ENCODE results near the gene M1AP.

Gene M1AP

DNA sequence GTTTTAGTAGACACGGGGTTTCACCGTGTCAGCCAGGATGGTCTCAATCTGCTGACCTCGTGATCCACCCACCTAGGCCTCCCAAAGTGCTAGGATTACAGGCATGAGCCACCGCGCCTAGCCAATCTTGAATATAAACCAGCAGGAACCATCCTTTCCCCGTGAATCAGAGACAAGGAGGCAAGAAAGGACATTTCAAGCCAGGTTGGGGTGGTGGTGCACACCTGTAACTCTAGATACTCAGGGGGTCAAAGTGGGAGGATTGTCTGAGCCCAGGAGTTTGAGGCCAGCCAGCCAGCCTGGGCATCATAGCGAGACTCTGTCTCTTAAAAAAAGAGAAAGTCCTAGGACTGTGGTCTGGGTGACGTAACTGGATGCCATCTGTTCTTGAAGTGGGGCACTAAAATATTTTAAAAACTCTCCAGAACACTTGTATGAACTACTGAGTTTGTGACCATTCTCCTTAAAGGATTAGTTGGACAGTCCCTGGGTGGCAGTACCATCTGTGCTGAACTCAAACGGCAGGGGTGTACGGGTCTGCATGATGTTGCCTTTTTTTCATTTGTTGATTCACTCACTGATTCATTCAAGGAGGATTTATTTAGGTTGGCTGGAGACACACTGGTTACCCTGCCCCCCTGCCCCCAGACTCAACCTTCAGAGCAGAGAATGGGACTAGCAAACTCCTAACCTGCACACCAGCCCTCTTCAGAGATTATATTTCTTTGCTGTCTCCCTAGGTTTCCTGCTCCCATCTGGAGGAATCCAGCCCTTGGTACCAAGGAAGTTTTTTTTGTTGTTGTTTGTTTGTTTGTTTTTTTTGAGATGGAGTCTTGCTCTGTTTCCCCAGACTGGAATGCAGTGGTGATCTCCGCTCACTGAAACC lies 136.8 kb downstream of the M1AP start:
- peak; percentile 57 for DNase-seq (ENCODE audit: low read depth)
- no peak overlapping the region for H3K4me3 ChIP-seq (ENCODE audit: low read length)
- TF ChIP-seq, protein P1, sequence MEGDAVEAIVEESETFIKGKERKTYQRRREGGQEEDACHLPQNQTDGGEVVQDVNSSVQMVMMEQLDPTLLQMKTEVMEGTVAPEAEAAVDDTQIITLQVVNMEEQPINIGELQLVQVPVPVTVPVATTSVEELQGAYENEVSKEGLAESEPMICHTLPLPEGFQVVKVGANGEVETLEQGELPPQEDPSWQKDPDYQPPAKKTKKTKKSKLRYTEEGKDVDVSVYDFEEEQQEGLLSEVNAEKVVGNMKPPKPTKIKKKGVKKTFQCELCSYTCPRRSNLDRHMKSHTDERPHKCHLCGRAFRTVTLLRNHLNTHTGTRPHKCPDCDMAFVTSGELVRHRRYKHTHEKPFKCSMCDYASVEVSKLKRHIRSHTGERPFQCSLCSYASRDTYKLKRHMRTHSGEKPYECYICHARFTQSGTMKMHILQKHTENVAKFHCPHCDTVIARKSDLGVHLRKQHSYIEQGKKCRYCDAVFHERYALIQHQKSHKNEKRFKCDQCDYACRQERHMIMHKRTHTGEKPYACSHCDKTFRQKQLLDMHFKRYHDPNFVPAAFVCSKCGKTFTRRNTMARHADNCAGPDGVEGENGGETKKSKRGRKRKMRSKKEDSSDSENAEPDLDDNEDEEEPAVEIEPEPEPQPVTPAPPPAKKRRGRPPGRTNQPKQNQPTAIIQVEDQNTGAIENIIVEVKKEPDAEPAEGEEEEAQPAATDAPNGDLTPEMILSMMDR (conservative IDR thresholded peaks at IDR 0.05; ENCODE audit: low read length), result no peak

DNA sequence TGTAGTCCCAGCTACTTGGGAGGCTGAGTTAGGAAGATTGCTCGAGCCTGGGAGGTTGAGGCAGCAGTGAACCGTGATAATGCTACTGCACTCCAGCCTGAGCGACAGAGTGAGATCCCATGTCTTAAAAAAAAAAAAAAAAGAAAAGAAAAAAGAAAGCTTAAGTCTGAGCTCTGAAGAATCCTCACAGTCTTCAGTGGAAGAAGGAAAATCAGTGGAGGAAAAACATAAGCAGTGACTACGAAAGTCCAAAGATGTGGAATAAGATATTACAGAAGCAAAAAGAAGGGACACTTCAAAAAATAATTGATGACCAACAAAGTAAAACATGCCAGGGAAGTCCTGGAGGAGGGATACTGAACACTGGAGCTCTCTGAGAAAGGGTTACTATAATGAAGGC lies 137.9 kb downstream of the M1AP start:
- H3K4me3 ChIP-seq (ENCODE audit: low read length), result no peak overlapping the region
- TF ChIP-seq, protein P1 (conservative IDR thresholded peaks at IDR 0.05; ENCODE audit: low read length), result no peak
- DNase-seq (ENCODE audit: low read depth), result no peak

DNA sequence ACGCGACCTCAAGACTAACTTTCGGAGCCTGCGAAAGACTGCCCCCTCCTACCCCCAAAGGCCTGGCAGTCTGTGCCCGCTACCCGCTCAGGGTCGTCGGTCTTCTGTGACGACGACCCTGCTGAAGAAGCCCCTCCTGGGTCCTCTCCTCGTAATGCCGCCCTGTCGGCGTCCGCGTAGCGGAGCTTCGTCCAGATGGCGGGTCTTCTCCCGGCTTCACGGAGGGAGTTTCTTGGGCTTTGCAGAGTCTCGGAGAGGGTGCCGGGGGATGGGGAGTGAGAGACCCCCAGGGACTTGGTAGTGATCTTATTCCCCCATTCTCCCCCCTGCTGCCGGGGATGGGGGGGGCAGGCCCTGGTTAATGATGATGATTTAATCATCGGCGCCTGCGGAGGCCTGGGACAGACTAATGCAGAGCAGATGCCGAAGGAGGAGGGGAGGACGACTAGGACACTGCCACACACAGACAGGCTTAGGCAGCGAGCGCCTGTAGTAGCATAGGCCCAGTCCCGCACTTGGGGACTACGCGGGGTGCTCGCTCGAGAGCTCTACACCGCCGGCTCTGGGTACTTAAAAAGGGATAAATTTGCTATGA lies 140.1 kb downstream of the M1AP start:
- DNase-seq (ENCODE audit: low read depth), result peak; percentile 82
- H3K4me3 ChIP-seq (ENCODE audit: low read length), result peak overlapping the region; percentile 98
- TF ChIP-seq, protein P1 (conservative IDR thresholded peaks at IDR 0.05; ENCODE audit: low read length), result no peak

Data from AG10803 (cell line).